GM18868 (cell line): ENCODE measurements around the gene POC1A.

Experiments used
- ATAC-seq: cut with Tn5 transposase; IDR thresholded peaks from one replicate; pipeline ENCODE4 v1.9.1; 2021; ENCODE audit warnings: mild to moderate bottlenecking, moderate library complexity; ENCODE audit not compliant: unreplicated experiment

The POC1A gene

DNA sequence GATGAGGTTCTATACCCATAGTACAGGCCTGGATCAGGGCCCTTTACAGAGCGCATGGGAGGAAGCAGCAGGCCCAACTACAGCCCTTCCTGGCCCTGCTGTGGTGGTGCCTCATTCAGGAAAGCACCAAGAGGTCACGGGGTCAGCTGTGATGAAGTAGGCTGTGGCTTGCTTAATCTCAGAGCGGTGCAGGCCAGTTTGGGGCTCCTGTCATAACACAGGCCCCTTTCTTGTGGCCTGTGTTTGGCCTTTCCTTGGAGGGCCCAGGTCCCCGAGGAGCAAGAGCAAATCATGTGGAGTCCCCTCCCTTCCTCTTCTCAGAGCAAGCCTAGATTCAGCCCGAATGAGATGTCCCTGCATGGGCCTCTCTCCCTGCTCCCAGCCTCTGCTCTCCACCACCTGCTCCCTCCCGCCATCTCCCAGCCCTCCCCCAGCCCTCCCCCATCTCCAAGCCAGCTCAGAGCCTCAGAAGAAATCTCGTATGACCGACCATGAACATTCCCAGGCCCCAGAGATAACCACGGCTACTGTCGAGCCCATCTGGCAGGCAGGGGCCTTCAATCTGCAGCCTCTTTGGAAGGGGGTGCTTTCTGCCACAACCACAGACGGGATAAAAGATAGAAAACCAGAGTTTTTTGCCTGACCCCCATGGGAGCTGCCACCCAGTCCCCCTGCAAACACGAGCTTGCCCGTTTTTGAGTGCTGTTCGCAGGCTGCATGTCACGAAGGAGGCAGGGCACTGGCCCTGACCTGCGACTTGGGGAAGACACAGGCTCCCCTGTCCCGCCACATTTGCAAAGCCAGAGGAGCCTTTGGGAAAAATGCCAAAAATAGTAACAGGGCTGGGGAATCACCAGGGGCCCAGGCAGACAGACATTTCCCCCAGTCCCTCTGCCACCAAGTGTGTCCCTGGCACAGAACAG, 65.5 kb downstream of the POC1A start:
- no peak for ATAC-seq

DNA sequence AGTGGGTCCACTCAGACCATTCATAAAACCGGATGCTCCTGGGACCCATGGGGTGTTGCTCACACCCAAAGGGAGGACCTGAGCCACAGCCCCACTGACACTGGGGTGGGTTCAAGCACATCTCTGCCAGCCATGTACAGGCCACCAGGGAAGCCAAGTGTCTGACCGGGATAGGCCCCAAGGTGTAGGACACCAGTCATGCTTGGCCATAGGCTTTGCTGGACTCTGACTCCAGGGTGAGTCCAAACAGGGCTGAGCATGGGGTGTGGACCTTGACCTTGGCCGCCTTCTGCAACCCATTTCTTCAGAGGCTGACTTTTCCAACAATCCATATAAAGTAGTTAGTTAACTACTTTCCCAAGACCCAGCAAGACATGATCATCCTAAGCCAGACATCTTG, 66.5 kb downstream of the POC1A start:
- no peak for ATAC-seq

DNA sequence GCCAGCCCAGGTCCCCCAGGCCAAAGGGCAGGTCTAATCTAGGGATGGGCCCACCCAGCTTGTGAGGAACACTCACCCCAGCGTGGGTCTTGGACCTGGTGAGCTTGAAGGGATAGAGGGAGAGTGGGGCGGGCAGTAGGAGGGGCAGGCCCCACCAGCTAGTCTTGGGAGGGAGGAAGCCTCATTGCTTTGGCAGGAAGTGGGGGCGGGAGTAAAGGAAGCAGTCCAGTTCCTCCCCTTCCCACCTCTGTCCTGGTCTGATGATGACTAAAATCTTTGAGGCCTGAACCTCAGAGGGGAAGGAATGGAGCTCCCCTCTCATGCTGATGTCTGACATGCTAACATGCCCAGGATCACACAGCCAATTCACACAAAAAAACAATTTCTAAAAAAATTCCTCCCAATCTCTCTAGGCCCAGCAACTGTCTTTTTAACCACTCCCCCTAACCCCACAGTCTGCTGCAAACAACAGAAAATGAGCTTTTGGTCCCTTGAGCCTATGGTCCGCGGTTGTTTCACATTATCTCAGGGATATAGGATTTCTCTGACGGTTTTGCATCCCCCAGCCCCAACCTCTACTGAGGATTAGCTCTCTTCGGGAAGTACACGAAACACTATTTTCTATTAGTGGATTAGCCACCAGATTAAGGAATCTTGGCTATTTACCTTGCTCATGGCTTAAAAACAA, 67.1 kb downstream of the POC1A start:
- ATAC-seq: no peak

DNA sequence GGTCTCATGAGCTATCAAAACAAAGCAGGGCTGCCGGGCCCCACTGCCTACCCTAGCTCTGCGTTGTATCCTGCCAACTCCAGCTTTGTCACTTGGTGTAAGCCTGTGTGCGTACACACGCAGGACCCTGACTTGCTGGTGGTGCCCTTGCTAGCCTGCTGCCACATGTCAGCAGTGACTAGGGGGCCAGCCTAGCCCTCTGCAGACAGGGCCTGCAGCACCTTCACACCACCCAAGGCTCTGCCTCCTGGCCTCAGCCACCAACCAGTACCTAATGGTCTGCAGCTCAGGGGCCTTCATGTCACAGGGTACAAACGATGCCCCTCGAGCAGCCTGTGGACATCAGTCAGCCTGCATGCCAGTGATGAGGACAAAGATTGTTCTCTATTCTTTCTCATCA, 67.8 kb downstream of the POC1A start:
- ATAC-seq: no peak

DNA sequence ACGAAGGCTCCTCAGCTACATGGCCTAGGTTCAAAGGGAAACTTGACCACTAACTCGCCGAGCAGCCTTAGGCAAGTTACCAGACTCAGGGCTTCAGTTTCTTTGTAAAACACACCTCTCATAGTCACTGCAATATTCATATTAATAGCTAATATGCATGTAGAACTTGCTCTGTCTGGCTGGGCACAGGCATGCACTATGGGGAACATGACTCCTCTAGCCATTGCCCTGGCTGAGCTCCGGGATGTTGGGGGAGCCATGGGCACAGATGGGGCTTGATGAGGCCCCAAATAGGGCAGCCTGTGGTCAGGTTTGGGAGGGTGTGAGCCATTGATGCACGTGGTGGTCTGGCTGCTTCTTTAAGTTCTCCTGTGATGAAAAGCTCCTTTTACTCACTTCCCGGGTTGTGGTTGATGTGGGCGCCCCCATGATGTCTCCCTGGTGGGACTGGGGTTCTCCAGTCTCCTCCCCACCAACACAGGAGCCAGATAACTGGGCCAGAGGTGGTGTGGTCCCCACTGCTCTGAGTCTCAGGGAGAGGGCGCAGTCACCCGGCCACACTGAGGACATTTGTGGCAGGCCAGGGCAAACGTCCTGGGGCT, 68.4 kb downstream of the POC1A start:
- ATAC-seq: no peak

DNA sequence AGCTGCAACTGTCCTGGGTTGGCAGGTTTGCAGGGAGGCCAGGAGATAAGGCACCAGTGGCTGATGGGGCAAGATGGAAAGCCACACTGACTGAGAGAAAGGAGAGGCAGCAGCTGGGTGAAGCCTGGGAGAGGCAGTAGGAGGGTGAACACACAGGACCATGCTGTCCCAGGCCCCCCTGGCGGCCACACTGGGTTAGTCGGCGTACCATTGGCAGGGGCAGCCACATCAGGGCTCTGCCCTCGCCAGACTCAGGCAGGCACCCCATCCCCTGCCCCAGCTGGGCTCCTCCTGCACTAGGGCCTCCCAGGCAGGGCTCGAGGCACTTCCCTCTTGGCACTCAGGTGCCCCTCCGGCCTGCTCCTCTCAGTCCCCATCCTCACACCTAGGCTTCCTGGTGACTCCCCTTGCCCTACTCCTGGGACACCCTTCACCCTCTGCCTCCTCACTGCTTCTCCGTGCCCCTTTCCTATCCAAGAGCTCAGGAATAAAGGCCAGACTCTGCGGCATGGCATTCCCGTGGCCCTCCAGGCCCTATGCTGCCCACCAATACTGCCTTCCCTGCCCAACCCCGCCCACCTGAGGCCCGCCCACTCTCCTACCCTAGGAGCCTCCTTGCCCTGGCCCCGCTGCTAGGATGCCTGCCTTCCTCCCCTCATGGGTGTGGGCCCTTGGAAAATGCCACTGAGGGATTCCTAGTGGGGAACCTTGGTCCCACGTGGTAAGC, 69.1 kb downstream of the POC1A start:
- ATAC-seq: no peak

DNA sequence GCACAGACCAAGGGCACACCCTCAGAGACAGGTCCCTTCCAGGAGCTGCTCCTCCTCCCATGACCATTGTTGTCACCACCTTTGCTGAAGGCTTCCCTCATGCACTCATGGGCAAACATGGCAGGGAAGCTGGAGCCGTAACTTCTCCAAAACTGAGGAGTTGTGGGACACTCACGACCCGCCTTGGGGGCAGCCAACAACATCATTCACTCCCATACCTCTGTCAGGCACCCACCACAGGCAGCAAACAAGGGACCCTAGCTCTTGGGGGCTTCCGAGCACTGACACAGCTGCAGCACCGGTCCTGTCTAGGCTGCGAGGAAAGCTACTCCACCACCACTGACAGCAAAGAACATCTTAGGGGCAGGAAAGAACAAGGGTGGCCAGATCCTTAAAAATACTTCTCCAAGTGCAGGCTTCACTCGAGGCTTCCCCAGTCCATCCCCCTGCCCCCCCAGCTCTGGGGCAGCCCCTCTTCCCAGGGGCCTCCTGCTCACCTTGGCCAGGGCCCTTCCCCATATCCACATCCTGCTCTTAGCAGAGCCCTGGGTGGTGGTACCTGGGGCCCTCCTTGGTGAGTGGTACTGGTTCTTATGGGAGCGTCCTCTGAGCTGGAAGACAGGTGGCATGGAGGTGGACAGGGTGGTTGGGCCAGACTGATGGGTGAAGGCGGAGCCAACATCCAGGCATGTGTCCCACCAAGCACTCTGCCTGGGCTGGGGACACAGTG, 69.8 kb downstream of the POC1A start:
- no peak for ATAC-seq

DNA sequence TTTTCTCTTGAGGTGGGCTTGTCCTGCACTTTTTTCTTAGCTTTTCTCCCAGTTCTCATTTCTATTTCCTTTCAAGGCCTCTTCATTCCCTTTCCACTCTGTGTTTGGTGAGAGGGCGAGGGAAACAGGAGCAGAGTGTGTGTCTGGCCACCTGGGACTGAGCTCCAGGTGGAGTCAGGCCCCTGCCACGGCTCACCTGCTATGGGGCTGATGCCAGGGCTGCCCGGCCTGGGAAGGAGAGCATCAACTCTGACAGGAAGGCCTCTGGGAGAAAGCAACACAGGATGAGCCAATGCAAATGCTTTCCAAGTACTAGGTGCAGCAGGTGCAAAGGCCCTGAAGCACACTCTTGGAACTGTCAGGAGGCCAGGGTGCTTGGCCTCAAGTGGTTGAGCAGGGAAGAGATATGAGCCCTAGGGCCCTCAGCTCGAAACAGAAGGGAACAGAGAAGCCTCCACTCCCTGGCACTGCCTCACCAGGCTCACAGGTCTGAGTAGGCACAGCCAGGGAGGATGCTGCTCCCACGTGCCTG, 70.6 kb downstream of the POC1A start:
- ATAC-seq: no peak

DNA sequence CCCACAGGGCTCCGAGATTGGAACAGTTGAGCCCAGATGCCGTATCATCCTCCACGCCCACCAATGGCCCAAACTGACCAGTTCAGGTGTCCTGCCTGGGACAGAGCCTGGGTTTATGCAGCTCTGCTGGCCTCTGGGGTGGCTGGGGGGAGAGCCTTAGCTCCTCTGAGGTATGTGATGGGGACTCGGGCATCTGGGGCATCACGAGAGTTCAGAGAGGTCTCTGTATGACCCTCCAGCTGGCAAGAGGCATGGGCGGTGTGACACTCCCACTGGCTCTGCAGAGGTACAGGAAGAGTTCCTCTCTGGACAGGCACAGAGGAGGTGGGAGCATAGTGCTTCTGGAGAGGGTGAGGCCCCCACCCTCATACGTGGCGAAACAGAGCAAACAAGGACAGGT, 71.3 kb downstream of the POC1A start:
- ATAC-seq: no peak

DNA sequence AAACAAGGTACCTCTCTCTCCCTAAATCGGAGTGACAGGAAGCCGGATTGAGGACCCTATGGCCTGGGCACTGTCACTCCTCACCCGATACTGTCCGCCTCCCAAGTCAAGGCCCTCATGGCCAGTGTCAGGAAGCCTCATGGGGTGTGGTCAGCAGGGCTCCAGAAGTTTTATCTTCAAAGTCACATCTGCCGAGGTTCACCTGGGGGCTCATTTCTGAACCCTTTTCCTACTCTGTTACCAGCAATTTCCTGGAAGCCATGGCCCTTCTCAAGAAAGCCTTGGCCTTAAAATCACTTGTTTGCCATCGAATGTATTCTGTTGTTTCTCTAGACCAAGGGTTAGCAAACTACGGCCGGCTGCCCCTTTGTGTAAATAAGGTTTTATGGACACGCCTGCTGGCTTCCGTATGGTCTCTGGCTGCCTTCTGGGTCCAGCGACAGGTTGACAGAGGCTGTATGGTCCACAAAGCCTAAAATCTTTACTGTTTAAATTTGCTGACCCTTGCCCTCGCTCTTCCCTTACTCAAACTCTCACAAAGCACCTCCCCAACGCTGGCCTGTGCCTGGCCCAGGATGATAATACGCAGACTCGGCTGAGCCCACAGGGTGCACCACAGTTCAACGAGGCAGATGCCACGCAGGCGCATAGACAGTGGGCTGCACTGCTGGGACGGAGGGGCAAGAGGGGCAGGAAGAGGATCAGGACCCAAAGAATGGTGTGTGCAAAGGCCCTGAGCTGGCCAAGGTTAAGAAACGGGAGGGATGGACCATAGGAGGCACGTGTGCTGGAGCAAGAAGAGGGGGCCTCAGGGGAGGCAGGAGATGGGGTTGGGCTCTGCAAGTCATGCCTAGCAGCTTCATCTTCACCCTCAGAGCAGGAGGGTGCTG, 73.1 kb downstream of the POC1A start:
- no peak for ATAC-seq

DNA sequence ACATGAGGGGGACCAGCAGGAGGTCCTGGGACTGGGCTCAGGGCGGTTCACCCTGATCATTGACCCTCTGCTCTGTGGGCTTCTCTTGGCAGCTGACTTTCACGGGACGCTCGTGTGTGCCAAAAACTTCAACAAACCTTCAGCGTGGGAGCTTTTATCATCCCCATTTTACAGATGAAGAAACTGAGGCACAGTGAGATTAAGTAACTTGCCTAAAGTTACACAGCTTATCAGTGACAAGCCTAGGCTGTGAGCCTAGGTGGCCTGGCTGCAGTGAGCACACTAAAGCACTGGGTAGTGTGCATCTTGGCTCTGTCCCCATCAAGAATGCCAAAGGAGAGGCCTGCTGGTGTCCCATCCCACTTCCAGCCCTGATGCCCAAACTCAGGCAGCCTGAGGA, 74.3 kb downstream of the POC1A start:
- ATAC-seq: no peak

DNA sequence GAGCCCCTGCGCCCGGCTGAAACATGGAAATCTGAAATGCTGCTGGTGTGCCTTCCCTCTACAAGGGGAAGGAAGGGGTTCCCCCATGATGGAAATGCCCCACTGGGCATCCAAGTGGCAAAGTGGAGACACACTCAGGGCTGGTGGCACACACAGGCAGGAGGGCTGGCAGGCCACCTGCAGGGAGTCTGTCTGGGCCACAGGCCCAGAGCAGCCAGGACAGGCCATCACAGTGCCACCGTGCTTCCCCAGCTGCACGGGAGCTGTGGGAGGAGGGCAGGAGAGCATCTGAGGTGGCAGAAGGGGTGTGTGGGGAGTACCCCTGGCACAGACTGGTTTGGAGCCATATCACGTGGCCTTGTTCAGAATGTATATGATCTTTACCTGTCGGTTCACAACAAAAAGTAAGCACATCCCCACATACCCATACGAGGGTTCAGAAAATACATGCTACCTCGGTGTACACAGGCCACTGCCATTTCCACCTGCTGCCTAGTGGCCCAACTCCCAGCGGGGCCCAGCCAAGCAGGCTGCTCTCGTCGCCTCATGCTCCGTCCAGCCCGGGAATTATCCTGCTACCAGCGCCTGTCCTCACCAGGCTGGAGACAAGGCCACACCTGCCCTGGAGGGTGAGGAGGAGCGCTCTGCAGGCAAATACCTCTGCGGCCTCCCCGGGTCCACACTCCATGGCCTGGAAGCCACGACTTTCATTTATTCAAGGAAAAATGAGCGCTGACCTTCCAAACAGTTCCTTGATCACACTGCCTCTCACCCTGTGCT, 75.3 kb downstream of the POC1A start:
- ATAC-seq: no peak

DNA sequence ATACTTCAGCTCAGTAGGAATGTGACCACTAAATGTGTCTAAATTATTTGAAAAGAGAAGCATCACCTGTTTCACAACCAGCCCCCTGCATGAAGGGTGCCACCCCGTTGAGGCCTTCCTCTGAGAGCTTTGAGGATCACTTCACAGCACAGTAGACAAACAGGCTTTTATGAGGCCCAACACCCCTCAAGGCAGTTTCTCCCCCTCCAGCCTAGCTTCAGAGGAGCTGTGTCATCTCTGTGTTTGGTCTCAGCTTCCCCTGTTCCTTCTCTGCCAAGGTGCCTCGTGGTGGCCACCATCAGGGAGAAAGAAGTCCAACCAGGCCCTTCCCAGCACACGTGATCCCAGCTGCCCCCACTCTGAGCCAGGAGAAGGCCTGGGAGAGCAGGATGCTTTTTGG, 76.3 kb downstream of the POC1A start:
- no peak for ATAC-seq

DNA sequence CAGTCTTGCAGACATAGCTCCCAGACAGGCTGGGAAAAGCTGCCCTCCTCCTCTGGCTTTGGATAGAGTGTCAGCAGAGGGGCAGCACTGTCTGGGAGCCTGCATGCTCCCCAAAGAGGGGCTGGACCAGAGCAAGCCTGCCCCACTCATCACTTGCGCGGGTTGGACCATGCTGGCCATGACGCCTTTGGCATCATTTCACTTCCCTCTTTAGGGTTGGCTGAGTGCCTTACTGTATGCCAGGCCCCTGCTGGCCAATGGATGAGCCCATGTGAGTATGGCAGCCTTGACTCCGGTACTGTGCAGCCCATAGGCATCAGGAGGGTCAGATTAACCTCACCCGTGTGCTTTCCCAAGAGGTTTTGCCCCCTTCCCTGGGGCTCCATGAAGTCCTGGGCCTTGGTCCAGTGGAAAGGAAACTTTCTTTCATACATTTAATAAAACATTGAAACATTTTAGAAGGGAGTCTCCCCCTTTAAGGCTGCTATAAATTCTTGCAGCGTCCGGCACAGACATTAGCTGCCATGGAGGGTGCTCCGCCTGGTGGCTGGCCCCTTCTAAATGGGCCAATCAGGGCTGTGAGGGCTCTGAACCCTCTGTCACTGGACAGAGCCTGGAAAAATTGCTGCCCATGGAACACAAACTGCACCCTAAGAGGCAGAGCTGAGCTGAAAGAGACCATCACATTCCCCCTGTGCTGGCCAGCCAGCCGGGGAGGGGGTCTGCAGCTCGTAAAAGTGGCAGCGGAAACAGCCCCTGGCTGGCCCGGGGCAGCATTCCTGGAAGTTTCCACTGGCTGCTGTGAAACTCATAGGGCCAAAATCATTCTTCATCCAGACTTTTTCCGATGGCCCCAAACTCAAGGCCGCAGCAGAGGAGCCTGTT, 77.1 kb downstream of the POC1A start:
- no peak for ATAC-seq

DNA sequence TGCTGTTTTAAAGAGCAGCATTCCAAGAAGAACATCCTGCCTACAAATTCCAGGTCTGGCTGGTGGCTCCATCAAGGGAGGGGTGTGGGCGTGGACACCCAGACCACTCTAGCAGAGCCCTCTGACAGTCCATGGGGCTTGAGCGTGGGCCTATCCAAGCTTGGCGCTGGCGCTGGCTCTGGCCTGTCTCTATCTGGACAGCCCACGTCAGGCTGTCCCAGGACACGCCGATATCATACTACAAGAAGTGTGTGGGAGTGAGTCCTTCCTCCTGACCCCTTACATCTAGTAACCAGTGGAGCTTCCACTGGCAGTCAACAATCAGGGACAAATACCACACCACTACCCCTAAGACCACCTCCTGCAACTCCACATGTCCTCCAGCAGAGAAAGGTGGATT, 80.7 kb downstream of the POC1A start:
- no peak for ATAC-seq

DNA sequence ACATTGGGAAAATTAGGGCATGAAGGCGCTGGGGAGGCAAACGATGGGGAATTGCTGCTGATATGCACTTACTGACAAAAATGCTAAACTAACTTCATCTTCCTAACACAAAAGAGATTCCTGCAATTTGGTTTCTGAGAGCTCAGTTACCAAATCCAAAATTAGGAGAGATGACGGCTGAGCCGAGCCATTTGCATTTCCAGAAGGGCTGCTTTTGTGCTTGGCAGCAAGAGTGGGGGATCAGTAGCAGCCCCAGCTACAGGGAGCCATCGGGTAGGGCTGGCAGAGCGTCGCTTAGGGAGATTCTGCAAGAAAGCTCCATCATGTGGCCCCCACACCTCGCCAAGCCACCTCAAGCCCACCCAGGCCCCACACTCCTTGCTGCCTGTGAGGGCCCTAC, 81.8 kb downstream of the POC1A start:
- no peak for ATAC-seq

DNA sequence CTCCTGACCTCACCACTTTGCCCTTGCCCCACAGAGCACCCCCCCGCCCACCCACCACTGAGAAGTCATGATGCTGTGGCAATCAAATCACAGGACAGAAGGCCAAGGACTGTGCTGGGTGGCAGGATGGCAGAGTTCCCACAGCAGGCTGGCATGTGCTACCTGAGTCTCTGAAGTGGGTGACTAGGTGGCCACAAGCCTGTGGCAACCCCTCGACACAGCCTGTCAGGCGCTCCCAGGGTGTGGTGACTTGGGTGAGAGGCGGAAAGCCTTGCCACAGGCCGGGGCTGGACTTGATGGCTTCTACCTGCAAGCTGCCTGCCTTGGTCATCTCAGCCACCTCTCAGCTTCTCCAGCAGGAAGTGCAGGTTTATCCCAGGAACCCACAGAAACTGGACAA, 82.2 kb downstream of the POC1A start:
- ATAC-seq: no peak
